ENCODE results near the gene TMSB4X.
"Not testable (repeated sequence)": the region's sequence is repeated elsewhere in the genome, so short reads cannot be mapped to it uniquely, and the experiment has no call there.

TMSB4X gene

DNA sequence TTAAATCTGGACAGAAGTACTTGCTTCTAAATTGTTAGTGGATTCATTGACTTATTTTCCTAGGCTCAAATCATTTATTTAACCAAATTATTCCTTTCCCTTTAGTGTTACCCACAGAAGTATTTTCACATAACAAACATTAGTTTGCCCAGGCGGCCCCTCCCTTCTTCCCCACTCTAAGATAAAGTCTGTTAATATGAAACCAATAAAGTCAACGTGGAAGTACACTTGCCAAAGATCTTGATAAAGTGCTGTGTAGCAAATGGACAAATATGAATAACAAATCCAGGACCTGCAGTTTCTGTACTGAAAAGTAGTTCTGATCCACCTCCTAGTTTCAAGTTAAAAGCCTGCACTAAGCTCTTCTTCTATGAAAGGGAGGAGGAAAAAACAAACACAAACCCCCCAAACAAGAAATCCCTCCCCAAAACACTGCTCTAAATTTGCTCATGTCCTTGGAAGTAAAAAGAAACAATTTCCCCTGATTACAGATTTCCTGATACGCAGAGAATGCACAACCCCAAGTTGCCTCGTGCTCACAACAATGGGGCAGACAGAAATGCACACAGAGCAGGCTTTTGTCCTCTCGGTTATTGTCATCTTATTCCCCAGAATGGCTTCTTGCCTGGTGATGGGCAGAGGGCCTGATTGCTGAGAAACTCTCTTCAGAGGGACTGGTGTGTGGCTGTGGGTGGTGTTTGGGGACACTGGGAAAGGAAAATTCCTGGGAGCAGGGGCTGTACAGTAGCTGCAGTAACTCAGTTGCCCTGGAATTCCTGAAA lies 23.2 kb downstream of the TMSB4X start:
- DNase-seq = no peak

DNA sequence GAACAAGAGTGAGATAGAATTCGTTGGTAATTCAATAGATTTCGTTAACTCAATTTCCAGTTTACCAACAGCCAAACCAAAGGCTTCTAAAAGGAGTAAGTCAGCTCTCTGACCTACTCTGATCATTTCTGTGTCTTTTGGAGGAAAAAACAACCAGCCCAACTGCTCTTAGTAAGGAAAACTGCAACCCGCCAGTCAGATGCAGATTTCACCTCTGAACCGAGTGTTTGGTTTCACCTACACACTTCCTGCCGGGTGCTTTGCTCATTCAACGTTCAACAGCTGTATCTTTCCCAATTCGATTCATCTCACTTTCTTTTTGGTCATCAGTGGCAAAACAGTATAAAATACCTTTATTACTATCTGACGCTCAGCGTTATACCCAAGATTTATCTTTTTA lies 24.5 kb downstream of the TMSB4X start:
- no peak for DNase-seq

DNA sequence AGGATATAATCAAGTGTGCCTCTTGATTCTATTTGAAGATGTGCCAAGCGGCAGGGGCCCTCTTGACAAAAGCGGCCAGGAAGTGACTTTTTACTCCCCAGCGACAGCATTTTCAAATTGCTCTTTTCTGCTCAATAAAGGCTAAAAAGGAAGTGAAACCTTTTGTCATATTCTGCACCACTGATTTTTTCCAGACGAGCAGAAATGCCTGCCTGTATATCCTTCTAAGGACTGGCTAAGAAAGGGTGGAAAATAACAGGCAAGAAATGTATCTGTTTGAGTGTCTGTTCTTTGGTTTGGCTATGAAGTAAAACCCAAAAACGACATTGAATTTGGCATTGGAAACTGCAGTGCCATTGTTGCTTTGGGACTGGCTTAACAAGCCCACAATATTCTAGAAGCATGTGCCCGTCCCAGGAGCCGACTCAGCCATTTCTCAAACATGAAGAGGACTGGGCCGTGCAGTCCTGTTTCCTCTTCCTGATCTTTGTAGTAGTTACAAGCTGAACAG lies 25.4 kb downstream of the TMSB4X start:
- no peak for DNase-seq

DNA sequence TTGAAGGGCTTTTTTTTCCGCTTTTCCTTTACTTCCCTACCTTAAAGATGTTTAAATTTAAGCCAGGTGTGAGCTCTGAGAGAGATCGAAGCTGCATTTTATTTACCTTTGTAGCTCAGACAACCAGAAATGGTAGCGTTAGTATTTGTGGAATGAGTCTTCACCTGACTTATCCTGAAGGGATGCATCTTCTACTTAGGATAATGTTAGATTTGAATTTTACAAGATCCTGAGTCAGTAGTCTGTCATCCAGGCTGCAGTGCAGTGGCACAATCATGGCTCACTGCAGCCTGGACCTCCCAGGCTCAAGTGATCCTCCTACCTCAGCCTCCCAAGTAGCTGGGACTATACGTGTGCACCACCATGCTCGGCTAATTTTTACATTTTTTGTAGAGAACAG lies 26.2 kb downstream of the TMSB4X start:
- no peak for DNase-seq

DNA sequence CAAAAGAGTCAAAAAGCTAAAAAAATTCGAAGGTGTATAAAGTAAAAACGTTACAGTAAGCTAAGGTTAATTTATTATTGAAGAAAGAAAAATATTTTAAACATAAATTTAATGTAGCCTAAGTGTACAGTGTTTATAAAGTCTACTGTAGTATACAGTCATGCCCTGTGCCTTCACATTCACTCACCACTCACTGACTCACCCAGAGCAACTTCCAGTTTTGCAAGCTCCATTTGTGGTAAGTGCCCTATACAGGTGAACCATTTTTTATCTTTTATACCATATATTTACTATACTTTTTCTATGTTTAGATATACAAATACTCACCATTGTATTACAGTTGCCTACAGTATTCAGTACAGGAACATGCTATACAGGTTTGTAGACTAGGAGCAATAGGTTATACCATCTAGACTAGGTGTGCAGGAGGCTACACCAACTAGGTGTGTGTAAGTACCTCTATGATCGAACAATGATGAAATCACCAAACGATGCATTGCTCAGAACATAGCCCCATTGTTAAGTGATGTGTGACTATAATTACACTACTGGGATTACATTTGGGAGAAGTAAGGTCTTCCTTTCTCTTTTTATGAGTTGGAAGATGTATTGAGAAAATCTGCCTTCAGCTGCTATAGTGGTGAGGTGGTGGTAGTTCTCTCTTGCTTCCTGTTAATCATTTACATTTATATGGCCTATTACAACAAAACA lies 27.2 kb downstream of the TMSB4X start:
- DNase-seq = no peak

DNA sequence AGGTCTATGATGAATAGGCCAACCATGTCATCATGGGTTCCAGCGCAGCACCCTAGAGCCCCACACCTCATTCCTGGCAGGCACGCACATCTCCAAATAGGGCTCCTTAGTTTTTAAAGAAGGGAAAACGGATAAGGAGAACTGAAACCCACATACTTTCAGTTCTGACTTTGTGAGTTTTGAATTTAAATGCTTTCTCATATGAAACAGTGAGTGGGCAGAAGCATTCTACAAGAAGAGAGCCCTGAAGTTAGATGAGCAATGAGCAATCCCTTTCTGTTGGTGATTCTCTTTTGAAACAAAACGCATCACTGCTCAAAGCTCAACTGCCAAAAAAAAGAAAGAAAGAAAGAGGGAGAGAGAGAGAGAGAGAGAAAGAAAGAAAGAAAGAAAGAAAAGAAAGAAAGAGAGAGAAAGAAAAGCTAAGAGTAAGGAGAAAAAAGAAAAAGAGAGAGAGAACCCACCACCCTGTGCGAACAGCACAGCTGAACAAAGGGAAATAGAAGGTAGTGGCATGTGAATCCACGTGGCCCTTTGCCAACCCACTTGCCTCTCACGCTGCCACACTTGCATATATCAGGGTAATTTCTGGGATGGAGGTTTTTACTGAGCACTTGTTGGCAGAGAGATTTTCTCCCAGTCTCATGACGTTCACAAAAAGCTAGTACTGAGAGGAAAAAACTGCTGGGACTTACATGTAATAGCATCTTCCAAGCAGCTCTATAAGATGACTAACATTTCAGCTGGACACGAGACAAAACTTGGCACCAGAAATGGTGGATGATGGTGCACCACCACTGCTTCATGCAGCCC lies 31.0 kb downstream of the TMSB4X start:
- no peak for DNase-seq

DNA sequence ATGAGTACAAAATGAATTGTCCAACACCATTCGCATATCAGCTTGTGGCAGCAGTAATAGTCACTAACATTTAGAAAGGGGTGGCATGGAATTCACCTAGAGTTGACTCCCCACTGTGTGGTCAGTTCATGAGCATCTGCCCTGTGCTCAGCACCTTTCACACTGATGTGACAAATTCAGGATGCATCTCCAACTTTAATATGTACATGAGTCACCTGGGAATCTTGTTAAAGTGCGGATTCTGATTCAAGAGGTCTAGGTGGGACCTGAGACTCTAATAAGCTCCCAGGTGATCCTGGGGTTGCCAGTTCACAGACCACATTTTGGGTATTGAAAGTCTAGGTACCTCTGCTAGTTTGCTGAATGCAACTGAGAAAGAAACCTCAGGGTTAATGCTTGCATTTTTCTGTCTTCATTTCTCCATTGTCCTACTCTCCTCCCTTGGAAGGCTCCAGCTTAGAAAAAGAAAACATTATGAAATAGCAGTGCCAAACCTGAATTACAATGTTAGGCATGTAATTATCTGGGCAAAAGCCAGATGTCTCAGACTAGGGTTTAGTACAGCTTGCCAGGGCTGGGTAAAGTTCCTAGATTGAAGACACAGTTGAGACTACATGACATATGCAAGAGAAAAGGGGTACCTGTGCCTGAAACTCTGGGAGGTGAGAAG lies 32.7 kb downstream of the TMSB4X start:
- no peak for DNase-seq

DNA sequence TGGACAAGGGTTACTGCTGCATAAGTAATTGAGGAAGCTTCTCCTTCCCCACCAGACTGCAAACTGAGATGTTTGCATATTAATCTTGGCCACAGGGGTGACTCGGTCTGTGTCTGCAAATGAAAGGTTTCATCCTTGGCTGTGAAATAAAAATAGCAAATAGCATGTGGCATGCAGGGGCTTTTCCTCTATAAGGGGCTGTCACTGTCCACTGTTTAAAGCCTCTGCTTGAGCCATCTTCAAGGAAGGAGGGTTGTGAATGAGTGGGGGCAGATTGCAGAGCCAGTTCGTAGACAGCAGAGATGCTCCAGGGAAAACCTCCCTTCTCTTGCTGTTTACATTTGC lies 33.3 kb downstream of the TMSB4X start:
- no peak for DNase-seq

DNA sequence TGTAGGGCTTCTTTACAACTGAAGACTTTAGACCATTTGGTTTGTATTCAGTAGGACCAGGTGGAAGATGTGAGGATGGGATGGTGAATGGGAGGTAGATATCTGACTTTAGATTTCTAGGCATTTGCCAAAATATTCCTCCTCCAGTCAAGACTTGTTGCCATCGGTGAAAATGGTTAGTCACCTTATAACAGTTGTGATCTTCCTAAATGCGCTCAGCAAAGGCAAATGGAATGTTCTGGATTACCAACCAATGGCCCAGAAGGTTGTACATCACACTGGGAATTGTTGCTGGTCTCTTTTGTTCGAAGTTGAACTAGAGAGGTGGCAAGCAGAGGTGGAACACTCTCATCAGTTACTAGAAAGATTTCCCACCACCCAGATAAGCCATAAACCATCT lies 33.9 kb downstream of the TMSB4X start:
- no peak for DNase-seq

DNA sequence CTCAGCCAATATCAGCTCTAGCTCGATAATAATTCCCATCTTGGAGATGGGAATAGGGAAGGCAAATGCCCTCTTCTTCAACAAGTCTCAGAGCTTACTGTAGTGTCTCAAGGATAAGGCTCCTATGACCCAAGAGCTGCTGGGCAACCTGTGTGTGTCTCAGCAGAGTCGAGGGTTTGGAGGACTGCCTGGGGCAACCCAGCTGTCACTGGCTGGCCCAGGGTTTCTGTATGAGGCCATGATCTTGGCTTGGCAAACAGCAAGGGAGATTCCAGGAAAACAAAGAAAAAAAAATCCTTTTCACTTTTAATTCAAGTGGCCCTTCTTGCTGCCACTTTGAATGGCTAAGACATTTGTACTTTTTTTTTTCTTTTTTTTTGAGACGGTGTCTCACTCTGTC lies 34.4 kb downstream of the TMSB4X start:
- DNase-seq = no peak

DNA sequence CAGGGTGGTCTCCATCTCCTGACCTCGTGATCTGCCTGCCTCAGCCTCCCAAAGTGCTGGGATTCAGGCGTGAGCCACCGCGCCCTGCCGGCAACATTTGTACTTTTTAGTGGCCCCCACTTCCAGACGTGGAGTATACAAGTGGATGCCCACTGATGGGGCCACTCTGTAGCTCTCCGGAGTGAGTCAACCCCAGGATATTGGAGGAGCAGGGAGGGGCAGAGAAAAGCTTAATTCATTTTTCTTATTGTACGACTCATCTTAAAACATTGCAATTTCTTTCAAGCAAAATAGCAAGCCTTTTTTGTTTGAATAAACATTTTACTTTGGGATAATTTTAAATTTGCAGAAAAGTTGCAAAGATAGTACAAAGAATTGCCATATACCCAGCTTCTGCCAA lies 34.9 kb downstream of the TMSB4X start:
- no peak for DNase-seq

DNA sequence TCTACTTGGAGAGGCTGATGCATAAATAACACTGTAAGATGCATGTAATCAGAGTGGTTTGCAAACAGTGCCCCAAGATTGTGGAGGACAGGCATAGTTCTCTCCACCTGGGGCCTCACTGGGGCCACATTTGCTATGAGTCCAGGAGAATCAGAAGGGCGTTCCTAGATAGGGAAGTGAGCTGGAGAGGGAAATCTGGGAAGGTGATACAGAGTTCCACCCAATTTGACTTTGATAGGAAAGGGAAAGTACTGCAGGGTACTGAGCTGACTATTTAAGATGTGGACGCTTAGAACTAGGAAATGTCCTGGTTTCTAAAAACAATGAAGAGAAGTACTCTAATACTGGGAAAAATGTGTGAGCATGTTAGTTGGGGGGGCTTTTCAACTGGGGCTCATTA lies 35.6 kb downstream of the TMSB4X start:
- no peak for DNase-seq

DNA sequence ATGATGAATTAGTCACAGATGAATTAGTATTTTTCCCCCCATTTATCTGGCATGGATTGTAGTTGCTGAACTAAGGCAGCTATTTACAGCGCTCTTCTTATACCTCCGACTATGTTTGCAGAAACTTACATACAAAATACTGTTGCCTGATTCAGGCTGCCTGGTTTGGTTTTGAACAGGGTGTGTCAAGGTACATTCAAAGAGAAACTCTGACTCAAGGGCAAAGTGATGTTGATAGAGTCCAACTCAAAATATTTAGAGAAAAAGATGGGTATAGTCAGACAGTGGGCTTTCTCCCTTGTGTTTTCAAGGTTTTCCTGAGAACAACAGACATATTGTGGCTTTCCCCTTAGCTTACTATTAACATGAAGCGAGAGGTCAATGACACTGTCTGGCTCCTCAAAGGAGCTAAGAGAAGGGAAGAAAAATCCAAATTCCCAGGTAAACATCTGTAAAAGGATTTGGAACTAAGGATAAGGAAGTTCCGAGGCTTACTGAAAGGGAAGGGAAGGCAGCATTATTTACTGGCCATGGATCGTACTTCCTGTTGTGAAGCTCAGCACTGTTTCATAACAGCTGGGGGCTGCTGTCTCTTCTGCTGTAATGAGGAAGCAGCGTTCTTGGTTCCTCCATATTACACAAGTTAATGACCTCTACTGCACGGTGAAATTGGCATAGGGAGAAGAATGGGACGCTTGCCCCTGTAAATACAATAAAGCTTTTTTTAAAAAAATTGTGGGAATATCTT lies 38.6 kb downstream of the TMSB4X start:
- DNase-seq = no peak

DNA sequence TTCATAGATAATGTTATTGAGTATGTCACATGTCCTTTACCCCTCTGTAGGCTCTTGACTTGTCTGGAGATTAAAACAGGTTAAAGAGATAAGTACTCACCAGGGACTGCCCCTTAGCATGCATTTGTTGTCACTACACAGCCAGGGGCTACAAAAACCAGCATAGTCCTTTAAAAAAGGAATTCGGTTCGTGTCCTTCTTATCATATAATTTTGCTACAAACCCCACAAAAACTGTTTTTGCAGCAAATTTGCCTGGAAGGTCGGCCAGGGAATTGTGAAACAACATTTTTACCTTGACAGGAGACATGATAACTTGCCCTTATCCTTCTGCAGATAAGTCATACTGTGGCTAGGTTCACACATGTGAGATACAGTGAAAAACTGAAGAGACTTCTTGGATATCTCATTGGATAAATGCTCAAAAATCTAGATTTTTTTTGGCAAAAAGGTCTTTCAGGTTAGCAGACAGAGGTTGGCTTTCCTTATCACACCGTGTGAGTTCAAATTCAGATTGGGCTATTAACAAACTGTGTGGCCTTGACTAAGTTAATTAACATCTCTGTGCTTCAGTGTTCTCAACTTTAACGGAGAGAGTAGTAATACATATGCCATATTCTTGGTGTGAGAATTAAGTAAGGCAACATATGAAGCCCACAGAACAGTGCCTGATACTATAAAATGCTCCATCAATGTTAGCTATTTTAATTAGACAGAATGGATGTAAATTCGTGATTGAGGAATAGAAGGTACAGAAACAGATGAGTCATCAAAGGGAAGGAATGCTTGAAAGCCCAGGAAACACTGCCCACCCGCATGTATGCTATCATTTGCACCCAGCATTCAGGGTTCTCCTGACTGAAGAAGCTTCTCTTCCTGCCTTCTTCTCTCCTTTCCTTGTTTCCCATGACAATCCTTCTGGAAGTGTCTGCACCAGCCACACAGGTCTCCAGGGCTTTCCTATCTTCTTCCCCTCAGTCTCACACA lies 39.5 kb downstream of the TMSB4X start:
- no peak for DNase-seq

DNA sequence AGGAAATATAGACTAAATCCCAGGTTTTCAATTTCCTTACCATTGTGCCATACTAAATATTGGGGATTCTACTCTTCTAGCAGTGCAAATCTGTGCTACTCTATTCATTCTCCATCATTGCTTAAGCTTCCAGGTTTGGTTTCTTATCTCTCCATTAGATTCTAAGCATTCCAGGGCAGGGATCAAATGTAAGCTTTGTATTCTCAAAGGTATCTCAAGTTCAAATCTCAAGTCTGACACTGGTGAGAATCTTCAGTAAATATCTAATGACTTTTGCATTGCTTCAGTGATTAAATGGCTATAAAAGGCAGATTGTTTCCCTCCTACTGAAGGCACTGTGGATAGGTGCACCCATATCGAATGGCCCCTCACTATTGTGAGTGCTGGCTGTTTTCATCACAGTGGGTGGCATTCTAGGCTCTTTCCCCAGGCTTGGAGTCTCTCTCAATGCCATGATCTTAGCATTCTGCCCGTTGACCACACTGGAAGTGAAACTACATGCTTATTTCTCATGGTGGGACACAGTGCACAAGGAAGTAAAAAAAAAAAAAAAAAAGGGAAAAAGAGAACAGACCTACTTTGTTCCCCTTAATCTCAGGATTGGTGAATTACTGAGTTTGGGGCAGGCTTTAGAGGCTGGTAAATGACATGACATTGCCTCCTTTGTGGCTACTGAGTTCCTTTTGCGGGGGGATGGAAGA lies 40.8 kb downstream of the TMSB4X start:
- DNase-seq = no peak

DNA sequence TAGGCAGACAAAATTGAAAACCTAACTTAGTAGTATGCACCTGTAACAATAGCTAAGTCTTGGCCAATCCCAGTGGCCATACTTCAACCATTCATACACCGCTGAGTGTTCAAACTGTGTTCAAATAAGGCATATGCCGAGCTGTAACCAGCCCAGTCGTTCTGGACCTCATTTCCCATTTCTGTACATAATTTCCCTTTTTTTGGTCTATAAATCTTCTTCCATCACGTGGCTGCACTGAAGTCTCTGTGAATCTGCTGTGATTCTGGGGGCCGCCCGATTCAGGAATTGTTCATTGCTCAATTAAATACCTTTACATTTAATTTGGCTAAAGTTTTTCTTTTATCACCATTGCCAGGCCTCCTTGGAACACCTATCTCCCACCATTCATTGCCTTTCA lies 41.8 kb downstream of the TMSB4X start:
- not testable (repeated sequence) for DNase-seq

DNA sequence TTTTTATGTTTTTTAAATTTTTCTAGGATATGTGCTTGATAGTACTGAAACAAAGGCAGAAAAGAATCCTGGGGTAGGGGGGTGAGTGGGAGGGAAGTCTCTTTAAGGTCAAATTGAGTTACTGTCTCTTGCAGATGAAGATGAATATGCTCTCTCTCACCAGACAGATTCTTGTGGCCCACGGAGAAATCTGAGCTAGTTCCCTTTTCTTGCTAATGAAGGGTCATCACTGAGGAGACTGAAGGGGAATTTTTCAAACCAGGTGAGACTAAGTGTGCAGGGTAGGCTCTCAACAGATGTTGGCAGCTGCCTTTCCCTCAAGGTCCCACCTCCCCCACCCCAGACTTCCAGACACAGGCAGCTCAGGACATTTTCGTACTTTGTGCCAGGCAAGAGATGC lies 48.0 kb downstream of the TMSB4X start:
- no peak for DNase-seq

DNA sequence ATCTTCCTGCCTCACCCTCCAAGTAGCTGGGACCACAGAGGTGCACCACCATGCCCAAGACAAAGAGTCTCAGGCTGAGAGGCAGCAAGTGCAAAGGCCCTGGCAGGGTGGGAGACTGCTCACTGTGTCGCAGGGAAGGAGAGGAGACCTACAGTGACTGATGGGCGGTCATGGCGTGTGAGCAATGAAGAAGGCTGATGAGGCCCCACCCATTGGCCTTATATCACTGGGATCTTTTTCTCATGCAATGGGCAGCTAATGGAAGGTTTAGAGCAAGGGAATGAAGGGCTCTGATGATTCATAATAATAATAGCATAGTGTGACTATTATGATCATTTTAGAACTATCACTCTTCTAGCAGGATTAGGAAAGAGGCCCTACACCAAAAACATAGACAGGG lies 48.7 kb downstream of the TMSB4X start:
- DNase-seq = no peak

DNA sequence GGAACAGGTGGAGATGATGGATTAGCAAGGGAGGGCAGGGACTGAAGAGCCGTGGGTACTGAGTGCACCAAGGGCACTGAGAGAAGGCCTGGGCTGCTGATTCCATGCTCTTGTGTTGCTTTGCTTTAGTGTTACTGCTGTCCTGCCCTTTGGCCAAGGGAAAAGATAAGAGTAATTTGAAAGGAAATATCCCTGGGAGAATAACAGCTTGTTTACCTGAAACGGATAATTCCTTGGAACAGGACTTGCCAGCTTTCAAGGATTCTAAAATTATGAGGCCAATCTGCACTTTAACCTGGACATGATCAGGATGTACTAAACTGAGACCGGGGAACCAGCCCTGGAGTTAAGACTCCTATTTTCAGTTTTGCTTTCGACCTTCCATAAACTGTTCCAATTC lies 49.1 kb downstream of the TMSB4X start:
- no peak for DNase-seq

DNA sequence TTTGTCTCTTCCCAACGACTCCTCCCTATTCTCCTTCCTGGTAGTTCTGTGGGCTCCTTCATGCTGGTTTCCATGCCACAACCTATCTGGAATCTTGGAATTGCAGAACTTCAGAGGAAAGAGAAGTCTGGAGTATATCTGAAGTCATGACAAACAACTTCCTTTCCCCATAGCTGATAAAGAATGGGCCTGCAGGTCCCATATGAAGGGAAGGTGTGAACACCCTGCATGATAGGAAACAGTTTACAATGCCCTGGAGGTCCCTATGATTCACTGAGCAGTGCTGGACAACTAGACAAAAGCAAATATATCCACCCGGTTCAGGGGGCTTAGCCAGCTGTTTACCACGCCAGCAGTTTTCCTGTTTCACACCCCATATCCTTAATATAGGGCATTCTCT lies 50.1 kb downstream of the TMSB4X start:
- DNase-seq = no peak

All from activated T-cell treated with anti-CD3 and anti-CD28 coated beads for 4 hours (primary cell).